Measurements from ENCODE around the gene B2M.
A peak's percentile ranks its signal among the peaks of the same experiment; 100 is the strongest.

The B2M gene

GRCh38 chr15:44706946-44707636 lies 4.2 kb upstream of the B2M start:
- no peak overlapping the region for H3K4me3 ChIP-seq (ENCODE audit: low read depth, low read length)
- DNase-seq (ENCODE audit: low read depth) = no peak
- TF ChIP-seq, protein P1, sequence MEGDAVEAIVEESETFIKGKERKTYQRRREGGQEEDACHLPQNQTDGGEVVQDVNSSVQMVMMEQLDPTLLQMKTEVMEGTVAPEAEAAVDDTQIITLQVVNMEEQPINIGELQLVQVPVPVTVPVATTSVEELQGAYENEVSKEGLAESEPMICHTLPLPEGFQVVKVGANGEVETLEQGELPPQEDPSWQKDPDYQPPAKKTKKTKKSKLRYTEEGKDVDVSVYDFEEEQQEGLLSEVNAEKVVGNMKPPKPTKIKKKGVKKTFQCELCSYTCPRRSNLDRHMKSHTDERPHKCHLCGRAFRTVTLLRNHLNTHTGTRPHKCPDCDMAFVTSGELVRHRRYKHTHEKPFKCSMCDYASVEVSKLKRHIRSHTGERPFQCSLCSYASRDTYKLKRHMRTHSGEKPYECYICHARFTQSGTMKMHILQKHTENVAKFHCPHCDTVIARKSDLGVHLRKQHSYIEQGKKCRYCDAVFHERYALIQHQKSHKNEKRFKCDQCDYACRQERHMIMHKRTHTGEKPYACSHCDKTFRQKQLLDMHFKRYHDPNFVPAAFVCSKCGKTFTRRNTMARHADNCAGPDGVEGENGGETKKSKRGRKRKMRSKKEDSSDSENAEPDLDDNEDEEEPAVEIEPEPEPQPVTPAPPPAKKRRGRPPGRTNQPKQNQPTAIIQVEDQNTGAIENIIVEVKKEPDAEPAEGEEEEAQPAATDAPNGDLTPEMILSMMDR (IDR thresholded peaks at IDR 0.05; ENCODE audit: low read depth, low read length) = no peak
- TF ChIP-seq MYC (IDR thresholded peaks at IDR 0.05; ENCODE audit: low read depth, low read length) = no peak
- no peak for TF ChIP-seq MAX (IDR thresholded peaks at IDR 0.05; ENCODE audit: low read depth, low read length)
- no peak for TF ChIP-seq POLR2A (IDR thresholded peaks at IDR 0.05; ENCODE audit: extremely low read depth, insufficient read length)

GRCh38 chr15:44710236-44711095 lies 851 bp upstream of the B2M start:
- peak; percentile 85 for DNase-seq (ENCODE audit: low read depth)
- peak; percentile 32; the same call in 1 of the 2 replicates for TF ChIP-seq MYC (IDR thresholded peaks at IDR 0.05; ENCODE audit: low read depth, low read length)
- no peak for TF ChIP-seq POLR2A (IDR thresholded peaks at IDR 0.05; ENCODE audit: extremely low read depth, insufficient read length)
- TF ChIP-seq MAX (IDR thresholded peaks at IDR 0.05; ENCODE audit: low read depth, low read length) = peak; percentile 27; the same call in 1 of the 2 replicates
- TF ChIP-seq, protein P1 (IDR thresholded peaks at IDR 0.05; ENCODE audit: low read depth, low read length) = peak; percentile 45
- peak overlapping the region; percentile 95 for H3K4me3 ChIP-seq (ENCODE audit: low read depth, low read length)

DNA sequence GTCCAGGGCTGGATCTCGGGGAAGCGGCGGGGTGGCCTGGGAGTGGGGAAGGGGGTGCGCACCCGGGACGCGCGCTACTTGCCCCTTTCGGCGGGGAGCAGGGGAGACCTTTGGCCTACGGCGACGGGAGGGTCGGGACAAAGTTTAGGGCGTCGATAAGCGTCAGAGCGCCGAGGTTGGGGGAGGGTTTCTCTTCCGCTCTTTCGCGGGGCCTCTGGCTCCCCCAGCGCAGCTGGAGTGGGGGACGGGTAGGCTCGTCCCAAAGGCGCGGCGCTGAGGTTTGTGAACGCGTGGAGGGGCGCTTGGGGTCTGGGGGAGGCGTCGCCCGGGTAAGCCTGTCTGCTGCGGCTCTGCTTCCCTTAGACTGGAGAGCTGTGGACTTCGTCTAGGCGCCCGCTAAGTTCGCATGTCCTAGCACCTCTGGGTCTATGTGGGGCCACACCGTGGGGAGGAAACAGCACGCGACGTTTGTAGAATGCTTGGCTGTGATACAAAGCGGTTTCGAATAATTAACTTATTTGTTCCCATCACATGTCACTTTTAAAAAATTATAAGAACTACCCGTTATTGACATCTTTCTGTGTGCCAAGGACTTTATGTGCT lies 527 bp downstream of the B2M start:
- TF ChIP-seq, protein P1 (IDR thresholded peaks at IDR 0.05; ENCODE audit: low read depth, low read length) = no peak
- no peak for TF ChIP-seq POLR2A (IDR thresholded peaks at IDR 0.05; ENCODE audit: extremely low read depth, insufficient read length)
- peak; percentile 16; the same call in 1 of the 2 replicates for TF ChIP-seq MAX (IDR thresholded peaks at IDR 0.05; ENCODE audit: low read depth, low read length)
- TF ChIP-seq MYC (IDR thresholded peaks at IDR 0.05; ENCODE audit: low read depth, low read length) = no peak
- H3K4me3 ChIP-seq (ENCODE audit: low read depth, low read length) = peak overlapping the region; percentile 95
- peak; percentile 76 for DNase-seq (ENCODE audit: low read depth)

DNA sequence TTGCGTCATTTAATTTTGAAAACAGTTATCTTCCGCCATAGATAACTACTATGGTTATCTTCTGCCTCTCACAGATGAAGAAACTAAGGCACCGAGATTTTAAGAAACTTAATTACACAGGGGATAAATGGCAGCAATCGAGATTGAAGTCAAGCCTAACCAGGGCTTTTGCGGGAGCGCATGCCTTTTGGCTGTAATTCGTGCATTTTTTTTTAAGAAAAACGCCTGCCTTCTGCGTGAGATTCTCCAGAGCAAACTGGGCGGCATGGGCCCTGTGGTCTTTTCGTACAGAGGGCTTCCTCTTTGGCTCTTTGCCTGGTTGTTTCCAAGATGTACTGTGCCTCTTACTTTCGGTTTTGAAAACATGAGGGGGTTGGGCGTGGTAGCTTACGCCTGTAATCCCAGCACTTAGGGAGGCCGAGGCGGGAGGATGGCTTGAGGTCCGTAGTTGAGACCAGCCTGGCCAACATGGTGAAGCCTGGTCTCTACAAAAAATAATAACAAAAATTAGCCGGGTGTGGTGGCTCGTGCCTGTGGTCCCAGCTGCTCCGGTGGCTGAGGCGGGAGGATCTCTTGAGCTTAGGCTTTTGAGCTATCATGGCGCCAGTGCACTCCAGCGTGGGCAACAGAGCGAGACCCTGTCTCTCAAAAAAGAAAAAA lies 1.2 kb downstream of the B2M start:
- peak overlapping the region; percentile 95 for H3K4me3 ChIP-seq (ENCODE audit: low read depth, low read length)
- peak; percentile 86 for DNase-seq (ENCODE audit: low read depth)
- peak; percentile 48; the same call in 1 of the 2 replicates for TF ChIP-seq MAX (IDR thresholded peaks at IDR 0.05; ENCODE audit: low read depth, low read length)
- TF ChIP-seq, protein P1 (IDR thresholded peaks at IDR 0.05; ENCODE audit: low read depth, low read length) = no peak

Measured in NB4 (cell line).